Measurements from ENCODE around the gene KIF13A.
"Not testable (repeated sequence)": the region's sequence is repeated elsewhere in the genome, so short reads cannot be mapped to it uniquely, and the experiment has no call there.

Gene KIF13A

DNA sequence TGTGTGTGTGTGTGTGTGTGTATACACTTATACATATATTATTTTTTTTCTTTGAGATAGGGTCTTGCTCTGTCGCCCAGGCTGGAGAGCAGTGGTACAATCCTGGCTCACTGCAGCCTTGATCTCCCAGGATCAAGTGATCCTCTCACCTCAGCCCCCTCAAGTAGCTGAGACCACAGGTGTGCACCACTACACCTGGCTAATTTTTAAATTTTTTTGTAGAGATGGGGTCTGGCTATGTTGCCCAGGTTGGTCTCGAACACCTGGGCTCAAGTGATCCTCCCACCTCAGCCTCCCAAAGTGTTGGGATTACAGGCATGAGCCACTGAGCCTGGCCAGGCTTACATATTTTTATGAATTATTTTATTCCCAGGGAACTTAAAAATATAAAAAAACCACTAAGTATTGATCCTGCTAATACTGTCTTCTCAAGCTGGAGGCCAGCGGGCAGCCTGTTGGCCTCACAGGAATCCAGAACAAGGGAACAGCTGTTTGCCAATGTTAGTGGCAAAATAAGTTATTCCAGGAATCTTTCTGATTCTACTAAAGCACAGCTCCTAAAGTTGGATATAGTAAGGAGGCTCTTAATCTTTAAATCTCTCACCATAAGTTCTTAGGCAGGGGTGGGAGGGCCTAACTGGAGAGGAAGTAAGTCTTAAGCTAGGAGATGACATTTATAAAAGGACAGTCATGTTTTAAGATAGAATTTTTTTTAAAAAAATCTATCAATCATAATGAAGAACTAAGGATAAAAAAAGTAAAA, 145.2 kb downstream of the KIF13A start:
- FAIRE-seq = no peak

DNA sequence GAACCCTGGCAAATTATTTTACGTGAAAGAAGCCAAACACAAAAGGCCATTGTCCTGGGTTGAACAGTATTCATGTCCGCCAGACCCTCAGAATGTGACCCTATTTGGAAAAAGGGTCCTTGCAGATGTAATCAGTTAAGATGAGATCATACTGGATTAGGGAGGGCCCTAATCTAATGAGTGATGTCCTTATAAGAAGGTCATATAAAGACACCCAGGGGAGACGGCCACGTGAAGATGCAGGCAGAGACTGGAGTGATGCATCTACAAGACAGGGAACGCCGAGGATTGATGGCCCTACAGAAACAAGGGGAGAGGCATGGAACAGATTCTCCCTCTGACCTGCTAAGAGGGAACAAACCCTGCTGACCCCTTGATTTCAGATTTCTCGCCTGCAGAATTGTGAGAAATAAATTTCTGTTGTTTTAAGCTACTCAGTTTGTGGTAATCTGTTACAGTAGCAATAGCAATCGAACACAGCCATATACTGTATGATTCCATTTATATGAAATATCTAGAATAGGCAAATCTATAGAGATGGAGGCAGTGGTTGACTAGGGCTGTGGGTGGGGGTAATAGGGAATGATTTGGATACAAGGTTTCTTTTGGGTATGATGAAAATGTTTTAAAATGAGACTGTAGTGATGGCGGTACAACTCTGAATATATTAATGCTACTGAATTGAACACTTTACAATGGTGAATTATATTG, 147.8 kb downstream of the KIF13A start:
- FAIRE-seq = no peak

DNA sequence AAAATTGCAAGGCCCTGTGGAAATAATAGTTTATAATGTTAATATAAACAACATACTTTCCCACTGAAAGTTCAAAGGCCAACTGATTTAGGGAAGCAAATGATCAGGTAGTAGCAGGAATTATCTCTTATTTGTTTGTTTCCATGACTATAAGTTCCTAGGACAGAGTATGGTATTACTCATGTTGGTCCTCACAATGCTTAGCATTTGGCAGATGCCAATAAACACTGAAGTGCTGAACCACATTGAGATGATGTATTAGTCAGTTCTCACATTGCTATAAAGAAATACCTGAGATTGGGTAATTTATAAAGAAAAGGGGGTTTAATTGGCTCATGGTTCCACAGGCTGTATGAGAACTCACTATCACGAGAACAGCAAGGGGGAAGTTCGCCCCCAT, 151.1 kb downstream of the KIF13A start:
- no peak for FAIRE-seq

DNA sequence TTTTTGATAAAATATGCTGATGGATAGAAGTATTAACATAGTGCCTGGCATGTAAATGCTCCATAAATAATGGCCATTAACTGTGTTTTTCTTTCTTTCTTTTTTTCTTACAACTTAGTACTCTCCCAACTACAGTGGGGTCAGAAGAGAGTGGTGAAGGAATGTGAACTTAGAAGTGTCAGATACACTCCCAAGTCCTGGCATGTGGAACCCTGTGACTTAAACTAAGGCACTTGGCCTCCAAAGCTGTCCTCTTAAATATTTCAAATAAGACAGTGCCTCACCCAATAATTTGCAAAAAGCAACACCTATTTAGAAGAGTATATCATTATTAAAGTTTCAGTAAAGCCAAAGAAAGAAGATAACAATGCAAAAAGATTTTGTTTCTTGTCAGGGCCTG, 151.7 kb downstream of the KIF13A start:
- FAIRE-seq = no peak

DNA sequence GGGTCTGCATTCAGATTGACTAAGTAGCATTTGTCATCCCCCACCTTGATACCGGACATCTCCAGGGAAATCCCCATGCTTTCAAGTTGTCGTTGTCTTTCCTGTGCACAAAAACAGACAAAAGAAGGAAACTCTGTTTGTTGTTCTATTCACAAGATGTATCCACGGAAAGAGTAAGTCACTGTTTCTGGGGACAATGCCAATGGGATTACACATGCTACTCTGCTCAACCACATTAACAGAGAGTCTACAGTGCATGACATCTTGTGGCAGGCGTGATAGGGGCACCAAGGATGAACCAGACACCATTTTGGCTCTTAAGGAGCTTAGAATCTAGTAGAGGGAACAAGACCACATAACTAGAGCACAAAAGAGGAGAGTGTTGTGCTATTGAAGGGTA, 156.3 kb downstream of the KIF13A start:
- no peak for FAIRE-seq

DNA sequence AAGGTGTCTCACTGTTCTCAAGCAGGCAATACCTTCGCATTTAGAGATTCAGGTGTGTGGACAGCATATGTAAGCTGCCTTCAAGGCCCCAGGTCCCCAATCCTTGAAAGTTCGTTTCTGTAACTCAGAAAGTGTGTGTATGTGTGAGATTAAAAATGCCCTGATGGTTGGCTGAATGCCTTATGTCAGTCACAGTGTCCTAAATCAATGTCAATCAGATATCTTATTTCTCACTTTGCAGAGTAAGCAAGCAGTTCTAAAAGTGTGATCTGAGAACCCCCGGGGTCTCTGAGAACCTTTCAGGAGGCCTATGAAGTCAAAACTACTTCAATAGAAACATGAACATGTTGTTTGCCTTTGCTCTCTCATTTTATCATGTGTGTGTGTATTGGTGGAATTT, 157.5 kb downstream of the KIF13A start:
- FAIRE-seq = no peak

DNA sequence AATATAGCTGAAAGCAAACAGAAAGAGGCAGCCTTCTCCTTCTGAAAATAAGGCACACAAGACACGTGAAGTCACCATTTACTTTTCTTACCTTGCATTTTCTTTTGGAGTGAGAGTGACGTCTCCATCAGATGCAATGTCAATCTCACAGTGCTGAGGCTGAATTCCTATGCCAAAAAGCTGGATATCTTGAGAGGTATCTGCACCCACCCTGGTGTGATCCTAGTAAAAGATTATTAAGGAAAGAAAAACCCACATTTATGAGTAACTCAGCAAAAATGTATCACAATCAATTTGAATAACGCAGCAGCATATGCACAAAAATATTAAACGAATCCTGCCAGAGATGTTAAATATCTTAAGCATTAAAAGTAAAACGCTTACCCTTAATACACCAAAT, 159.3 kb downstream of the KIF13A start:
- no peak for FAIRE-seq

DNA sequence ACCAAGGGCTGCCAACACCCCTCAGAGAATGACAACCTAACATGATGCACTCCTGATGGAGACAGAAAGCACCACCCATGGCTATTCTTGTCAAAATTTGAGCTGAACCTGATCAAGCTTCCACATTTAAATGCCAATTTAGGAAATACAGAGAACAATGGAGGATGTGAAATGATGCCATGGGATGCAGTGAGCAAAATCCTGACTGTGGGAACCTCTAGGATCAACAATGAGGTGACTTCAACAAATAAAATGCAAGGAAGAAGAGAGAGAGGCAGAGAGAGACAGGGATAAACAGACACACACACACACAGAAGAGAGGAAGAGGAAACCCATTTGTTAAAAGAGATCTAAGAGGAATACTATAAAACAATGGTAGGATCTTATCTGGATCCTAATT, 161.1 kb downstream of the KIF13A start:
- no peak for FAIRE-seq

DNA sequence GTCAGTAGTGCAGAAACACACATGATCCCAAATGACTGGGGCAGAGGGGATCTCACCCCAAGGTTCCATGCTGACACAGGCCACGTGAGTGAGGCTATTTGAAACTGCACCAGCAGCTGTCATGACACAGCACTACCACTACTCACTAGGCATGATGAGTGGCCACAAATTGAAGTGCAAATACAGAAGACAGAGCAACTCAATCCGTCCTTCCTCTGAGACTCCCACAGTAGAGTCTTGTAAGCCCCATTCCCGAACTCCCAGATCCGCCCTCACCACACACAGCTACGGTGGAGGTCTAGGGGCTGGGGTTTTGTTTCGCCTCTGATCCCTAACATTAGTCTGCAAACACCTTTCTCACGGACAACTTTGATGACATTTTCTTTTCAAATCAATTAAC, 167.4 kb downstream of the KIF13A start:
- no peak for FAIRE-seq

DNA sequence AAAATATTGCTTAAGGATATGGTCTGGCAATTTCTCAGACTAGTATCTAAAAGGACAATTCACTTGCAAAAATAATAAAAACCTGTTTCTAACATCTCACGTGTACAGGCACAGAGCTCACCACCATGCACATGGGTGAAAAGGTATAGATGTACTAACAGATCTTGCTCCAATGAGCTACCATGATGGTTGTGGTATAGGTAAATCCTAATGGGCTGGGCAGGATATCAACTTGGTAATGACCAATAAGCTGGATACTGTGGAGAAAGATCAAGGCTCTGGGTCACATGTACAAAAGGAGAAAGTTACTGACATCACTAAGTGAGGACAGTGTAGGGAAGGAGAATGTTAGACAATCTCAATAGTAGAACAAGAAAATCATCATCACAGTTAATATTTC, 169.7 kb downstream of the KIF13A start:
- no peak for FAIRE-seq

DNA sequence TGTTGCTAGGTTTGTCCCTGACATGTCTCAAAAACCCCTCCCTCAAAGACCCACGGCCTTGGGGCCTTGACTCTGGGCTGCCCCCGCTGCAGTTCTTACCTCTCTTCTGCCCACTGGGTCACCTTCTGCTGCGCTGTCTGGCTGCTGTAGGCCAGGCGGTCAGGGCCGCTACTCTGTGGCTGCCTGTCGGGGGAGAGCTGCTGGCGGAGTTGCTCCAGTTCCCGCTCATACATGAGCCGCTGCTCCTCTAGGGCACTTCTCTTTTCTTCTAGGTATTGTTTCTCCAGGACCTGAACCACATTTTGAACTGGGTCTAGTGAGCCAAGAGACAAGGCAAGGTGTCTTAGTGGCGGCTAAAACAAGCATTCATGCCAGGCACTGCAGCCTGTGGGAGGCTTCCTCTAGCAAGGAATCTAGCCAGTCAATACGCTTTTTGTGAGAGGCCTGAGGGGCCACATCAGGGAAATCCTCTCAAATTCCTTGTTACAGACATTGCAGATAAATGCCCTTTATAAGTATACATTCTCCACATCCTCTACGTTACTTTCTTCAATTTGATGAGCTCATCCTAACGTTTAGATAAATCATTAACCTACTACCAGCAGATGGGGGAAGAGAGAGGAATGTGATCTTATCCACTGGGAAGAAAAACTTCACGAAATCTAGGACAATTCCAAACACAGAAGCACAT, 170.4 kb downstream of the KIF13A start:
- no peak for FAIRE-seq

DNA sequence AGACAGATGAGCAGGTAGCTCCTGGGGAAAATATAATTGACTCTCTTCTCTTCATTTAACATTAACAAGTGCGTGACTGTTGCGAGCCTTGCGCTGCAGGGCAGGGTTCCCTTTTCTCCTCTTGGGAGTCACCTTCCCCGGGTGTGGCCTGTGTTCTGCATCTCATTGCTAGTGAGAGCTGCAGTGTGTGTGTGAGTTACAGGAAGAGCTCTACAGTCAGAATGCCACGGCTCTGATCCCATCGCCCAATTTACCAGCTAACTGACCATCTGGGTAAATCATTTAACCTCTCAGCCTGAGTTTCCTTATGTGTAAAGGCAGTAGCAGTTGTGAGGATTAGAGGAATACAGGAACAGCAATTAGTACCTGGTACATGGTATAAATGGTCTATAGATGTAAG, 173.9 kb downstream of the KIF13A start:
- no peak for FAIRE-seq

DNA sequence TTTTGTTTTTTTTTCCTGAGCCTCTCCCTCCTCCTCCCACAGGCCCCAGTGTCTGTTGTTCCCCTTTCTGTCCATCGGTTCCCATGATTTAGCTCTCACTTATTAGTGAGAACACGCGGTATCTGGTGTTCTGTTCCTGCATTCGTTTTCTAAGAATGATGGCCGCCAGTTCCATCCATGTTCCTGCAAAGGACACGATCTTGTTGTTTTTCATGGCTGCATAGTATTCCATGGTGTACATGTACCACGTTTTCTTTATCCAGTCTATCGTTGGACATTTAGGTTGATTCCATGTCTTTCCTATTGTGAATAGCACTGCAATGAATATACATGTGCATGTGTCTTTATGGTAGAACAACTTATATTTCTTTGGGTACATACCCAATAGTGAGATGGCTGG, 175.1 kb downstream of the KIF13A start:
- FAIRE-seq = no peak

DNA sequence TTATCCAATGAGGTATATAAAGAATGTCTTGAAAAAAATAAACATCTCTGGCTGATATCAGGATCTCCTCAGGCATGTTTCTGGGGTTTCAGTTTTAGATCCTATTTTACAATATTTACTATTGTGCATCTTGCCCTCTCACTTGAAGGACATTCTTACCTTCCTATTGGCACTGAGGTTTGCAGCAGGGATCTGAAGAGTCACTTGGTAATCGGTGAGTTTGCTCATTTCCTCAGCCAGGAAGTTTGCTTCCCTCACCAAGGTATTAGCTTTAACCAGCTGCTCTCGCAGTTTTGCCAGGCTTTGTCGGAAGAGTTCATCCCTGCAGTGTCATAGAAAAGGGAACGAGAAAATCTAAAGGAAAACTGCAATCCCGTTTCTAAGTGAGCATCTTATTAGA, 178.8 kb downstream of the KIF13A start:
- no peak for FAIRE-seq

DNA sequence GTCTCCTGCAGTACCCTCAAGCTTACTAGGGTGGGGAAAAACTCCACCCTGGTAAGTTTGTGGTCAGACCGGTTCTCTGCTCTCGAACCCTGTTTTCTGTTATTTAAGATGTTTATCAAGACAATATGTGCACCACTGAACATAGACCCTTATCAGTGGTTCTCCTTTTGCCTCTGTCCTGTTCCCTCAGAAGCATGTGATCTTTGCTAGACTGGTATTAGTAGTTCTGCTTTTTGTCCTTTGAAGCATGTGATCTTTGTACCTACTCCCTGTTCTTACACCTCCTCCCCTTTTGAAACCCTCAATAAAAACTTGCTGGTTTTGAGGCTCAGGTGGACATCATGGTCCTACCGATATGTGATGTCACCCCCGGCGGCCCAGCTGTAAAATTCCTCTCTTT, 180.0 kb downstream of the KIF13A start:
- FAIRE-seq = not testable (repeated sequence)

DNA sequence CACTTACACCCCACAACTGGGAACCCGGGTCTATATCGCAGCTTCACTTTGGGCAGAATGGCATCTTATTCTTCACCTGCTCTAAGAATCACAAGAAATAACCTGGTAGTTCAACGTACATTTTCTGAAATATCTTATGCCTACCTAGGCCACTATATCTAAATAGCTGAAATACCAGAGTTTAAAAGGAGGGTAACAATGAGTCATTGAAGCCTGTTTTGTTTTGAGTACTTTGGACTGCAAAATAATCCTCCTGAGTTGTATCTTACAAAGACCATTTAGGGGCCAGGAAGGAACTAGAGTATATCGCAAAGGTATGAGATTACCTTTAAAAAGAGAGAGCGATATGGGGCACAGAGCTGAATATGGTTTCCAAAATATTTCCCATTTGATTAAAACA, 184.0 kb downstream of the KIF13A start:
- FAIRE-seq = no peak

DNA sequence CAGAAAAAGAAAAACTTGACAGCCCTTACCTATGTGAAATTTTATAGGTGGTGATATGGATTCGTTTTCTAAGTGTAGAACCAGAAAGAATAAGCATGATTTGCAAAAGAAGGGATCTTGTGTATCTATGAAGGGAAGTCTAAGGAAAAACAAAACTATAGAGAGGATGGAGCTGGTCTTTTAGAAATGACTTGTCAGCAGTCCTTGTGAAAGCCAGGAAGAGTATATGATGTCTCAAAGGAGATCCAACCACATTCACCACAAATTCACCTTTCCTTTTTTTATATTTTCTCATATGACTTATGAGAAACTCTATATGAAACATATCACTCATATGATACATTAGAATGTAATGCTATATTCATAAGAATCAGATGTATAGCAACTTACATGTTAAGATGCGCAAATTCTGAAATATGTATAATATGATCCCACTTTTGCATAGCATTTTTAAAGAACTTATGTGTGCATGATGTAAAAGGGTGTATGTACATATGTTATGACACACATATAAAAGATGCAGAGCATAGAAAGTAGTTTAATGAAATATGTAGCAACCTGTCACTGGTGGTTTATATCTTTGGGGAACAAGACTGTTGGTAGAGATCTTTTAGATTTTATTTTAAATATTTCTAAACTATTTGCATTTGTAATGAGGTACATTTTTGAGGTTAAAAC, 188.8 kb downstream of the KIF13A start:
- no peak for FAIRE-seq

DNA sequence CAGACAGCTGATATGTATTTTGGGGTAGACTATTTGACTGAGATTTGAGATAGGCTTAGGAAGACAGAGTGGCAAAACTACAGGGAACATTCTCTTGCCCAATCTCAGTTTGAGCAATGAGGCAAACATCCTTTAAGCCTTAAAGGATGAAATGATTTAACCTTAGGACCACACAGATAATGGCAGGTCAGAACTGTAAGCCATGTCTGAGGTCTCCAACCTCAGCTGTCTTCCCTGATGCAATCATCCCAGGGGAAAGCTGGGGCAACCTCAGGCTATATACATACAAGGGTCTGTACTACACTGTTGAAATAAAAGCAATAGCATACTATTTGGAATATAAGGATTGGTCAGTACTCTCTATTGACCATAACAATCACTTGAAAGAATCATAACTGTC, 196.9 kb downstream of the KIF13A start:
- no peak for FAIRE-seq

DNA sequence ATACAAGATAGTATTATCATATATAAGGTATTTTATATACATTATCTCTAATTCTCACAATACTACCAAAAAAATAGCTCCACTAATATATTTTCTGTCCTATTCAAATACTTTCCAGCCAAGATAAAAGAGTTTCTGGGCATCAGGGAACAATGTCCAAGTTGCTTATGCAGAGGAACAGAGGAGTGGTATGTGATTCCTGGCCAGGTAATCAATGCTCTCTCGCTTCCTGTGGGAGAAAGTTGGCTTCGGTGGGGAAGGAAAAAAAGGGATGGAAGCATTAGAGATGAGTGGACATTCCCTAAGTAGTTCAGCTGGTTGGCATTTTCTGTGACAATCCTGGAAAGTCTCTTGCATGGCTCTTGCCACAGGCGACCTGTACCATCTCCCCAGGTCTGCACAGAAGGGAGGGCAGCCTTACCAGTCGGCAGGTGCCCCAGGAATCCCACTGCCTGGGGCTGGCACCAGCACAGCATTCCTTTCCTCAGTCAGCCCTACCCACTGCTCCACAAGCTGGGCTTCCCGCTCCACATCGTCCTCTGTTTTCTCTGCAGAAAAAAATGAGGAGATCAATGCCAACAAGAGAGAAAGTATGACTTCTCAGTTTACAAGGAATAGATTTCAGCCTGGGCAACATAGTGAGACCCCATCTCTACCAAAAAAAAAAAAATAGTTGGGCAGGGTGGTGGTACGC, 202.2 kb downstream of the KIF13A start:
- no peak for FAIRE-seq

DNA sequence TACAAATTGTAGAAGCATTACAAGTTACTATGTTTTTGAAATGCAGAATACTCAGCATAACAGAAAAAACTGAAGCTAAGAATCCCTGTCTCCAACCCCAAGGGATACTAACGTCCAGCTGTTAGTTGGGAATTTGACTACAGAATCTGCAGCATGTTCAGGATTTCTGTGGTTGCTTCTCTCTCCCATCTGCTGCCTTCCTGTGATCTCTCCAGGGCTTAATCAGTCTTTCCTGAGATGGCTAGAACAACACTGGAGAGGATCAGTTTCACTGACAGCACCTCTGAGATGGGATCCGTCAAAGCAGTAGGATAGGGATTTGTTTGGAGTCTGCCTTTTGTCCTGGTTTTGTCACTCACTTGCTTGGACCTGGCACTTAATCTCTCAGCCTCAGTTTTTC, 207.4 kb downstream of the KIF13A start:
- no peak for FAIRE-seq

DNA sequence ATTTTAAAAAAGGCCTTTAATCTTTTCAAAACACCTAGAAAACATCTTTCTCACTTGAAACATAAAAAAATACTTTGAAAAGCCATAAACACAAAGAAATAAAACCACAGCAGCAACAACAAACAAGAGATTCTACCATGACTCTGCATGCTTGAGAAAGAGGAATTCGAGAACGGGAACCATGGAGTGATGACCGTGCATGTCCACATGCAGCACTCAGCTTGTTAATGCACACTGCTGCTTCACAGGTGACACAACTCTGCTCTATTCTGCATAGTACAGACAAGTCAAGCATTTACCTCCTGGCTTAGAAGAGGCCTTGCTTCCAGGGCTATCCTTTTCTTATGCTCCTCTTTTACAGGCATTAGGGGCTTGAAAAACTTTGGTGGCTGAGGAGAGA, 215.8 kb downstream of the KIF13A start:
- no peak for FAIRE-seq

DNA sequence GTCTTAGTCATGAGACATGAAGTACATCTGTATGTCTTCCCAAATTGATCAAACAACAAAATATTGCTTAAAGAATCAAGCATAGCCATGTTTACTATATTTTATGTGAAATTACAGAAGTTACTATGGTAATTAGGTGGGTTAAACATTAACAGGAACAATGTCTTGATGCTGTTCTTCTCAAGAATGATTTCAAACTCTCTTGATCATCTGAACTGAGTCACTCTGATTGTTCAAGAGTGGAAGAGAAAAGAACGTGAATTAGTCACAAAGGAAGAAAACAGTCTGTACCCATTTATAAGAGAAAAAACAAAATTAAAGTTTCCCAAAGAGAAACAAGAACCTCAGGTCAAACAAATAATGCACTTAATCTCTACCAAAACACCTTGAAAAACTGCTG, 218.6 kb downstream of the KIF13A start:
- FAIRE-seq = no peak

DNA sequence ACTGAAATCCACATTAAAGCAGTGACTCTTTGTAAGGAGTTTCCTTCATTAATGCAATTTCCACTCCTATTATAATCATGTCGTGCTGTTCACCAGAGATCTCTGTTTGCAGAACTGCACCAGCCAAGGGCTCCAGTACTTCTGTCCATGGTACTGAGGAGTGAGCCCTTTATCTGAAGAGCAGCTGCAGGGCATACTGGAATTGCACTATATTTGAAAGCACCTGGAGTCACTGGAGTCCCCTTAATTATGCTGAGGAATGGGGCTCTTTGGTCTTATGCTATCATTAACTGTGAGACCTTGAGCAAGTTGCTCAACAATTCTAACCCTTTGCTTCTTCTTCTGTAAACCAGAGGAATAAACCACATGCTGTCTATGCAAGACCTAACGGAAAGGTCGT, 219.0 kb downstream of the KIF13A start:
- FAIRE-seq = no peak

Measured in A204.1 (cell line).